Ammon's horn (tissue), 1 donor: ENCODE results near the gene RTL3.
"Not testable (repeated sequence)": the region's sequence is repeated elsewhere in the genome, so short reads cannot be mapped to it uniquely, and the experiment has no call there.

Experiments used
- DNase-seq: peaks from one replicate; pipeline ENCODE4 v3.0.0-alpha.2; 2016; ENCODE audit warnings: low spot score

RTL3 gene, protein sequence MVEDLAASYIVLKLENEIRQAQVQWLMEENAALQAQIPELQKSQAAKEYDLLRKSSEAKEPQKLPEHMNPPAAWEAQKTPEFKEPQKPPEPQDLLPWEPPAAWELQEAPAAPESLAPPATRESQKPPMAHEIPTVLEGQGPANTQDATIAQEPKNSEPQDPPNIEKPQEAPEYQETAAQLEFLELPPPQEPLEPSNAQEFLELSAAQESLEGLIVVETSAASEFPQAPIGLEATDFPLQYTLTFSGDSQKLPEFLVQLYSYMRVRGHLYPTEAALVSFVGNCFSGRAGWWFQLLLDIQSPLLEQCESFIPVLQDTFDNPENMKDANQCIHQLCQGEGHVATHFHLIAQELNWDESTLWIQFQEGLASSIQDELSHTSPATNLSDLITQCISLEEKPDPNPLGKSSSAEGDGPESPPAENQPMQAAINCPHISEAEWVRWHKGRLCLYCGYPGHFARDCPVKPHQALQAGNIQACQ

DNA sequence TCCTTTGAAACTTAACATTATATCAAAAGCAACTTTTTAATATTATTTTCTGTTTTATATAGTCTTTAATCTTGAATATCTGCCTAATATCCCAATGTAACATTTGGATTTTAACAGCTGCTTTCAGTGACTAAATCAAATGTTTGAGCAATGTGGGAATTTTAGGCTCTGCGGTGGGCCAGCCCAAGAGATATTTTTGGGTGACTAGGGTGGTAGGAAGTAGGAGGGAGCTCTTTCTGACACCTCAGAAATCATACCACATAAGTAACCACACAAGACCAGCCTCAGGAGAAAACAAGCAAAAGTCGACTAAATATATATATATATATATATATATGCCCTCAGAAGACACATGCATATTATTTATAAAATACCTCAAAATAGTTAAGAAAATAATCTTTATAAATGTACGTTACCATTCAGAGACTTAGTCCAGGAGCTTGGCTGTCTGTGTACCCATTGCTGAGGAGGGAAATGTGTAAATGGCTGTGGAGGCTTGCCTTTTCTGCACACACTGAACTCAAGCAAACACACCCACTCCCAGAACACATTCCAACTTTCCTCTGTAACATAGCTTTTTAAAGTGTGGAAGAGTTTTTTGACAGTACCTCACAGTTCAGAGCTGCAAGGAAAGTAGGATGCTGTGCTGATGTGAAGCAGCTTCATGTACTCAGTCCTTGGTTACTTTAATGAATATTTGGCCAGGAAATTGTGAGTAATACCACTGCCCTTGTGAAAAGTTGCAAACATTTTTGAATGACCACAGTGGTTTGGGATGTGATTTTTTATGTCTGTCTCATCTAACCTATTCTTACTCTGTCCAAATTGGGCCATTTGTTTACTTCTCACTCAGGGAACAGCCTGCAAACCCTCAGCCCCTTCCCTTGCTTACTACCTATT is at the start of gene RTL3:
TSS of gene RTL3 (minus strand) at position 484 of the 900 bp plus-strand sequence. CDS start 908 bp downstream, outside the sequence.
- peak; percentile 6 for DNase-seq

DNA sequence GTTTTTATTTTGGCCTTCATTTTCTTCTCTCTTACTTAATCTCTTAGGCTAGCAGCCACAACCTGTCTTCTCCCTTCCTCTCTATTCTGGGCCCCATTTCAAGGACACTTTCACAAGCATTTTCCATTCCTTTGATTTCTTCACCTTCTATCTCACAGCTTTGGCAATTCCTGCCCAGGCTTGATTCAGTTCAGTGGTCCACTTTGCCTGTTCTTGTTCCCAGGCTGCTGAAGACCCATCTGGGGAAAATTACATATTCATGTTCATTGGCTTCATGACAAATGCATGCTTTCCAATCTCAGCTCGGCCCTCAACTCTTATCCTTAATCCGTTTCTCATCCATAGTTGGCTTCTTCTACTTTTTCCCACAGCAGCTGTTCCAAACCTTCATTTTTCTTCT is 49.7 kb upstream of the RTL3 start:
- DNase-seq: no peak

DNA sequence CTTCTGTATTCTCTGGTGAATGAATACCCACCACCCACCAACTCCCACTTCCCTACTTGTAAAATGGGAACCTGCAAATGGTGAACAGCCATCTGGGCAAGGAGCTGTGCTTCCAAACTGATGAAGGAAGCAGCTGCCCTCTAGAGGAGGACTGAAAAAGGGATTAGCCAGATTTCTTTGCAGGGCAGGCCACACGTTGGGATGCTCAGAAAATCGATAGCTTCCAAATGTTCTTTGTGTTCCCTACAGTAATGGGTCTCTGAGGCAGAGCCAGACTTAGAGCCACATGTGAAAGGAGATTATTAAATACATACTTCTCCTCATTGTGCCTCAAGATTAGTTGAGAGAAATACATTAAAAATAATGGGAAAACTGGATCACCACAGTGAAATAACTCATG is 49.1 kb upstream of the RTL3 start:
- peak; percentile 2 for DNase-seq

DNA sequence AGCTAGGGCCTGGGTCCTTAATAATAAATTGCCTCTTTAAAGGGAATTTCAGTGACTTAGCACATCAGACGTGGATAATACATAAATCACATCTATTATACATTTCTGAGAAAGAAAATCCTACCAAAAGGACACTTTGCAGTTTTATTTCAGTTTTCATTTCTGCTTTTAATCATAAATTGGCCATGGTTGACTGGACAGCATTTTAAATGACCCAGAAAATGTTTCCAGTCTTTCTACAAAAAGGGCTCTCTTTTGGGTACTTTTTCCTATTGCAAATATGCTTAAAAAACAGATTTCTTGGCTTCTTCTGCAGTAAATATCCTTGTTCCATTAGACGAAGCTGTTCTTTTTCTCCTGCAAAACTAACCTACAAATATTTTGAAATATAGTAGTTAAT is 46.9 kb upstream of the RTL3 start:
- no peak for DNase-seq

DNA sequence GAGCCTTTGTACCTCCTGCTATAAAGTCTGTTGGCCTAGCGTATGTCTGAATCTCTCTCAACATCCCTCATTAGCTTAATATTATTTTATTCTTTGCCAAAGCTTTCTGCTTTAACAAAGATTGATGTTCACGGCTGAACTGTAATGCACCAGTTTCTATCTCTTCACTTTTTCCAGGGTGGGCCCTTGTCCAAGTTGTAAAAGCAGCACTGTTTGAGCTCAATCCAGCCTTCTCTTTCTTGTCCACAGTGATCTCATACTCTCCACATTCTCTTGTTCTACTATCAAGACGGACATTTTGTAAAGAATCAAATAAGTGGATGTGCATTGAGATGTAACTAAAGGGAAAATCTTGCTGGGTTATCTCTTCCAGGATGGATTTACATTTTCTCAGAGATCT is 34.4 kb upstream of the RTL3 start:
- no peak for DNase-seq

DNA sequence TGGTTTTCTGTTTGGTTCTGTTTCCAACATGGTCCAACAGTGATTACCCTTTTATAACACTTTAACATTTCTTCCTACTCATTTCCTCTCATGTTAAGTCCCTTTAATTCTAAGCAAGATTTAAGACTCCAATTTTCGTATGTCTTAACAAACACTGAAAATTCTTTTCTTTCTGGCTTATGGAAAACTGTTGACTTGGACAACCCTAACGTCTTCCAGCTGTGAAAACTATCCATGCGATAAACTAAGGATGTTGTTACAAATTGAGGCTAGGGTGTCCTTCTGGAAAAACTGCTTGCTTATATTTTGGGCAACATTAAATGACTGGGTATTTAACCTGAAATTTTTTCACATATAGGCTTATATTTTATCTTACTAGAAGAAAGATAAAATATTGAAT is 33.9 kb upstream of the RTL3 start:
- no peak for DNase-seq

DNA sequence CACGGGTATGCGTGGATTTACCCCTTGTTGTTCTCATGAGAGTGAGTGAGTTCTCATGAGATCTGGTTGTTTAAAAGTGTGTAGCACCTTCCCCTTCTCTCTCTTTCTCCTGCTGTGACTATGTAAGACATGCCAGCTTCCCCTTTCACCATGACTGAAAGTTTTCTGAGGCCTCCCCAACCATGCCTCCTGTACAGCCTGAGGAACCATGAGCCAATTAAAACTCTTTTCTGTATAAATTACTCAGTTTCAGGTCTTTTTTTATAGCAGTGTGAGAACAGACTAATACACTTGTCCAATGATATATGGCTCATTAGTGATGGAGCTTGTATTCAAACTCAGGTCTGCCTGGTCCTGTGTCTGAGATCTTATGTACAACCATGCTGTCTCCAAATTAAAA is 28.5 kb upstream of the RTL3 start:
- DNase-seq: no peak

DNA sequence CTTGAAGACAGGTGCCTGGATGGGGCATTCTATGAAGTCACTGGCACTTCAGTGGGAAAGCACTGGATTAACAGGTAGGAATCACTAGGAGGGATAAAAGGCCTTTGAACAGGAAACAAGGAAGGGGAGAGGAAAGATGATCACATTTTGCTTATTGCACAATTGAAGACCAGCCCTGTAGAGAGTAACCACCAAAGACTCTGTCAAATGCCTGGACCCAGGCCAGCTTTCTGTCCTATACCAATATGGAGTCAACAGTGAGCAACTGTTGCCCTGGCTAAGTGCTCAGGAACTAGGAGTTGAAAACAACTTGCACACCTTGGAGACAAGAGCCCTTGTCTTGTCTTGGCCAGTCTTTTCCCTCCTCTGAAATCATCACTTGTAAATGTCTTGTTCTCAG is 14.1 kb upstream of the RTL3 start:
- DNase-seq: no peak

DNA sequence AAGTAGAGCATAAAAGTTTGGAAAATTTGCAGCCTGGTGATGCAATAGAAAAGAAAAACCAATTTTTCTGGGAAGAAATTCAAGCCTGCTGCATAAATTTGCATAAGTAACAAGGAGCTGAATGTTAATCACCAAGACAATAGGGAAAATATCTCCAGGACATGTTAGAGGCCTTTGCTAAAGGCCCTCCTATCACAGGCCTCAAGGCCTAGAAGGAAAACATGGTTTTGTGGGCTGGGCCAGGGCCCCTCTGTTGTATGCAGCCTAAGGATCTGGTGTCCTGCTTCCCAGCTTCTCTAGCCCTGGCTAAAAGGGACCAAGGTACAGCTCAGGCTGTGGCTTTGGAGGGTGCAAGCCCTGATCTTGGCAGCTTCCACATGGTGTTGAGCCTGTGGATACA is 6.2 kb upstream of the RTL3 start:
- DNase-seq: no peak

DNA sequence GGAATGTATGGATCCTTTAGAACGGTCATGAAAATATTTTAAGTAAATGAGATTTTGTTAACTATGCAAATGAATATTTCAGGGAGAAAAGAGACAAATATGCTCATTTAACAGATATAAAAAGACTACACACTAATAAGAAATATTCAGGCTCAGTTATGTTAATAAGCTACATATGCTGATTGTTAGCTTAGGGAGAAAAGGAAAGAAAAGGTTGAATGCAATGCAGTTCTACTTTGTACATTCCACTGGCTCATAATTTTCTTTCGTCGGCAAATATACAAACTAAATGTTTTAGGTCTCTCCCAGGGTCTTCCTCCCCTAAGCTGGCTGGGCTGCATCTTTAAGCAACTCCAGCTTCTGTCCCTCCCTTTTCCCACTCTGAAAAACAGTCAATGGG is 2.7 kb upstream of the RTL3 start:
- DNase-seq: no peak

DNA sequence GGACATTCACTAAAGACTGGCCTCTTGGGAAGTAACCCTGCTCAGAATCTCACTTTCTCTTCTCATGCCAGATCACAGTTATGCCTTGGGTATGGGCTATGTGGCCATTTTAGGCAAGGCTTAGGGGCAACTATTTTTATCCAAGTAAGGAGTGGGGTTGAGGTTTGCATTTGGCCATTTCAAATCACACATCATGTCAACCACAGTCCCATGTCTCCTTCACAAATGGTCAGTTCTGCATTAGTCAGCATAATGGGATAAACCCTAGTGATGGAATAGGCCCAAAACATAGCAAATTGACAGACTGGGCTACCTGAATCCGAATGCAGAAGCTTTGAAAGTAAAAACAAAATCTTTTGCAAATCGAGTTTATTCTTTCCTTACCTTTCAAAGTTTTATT is 827 bp upstream of the RTL3 start:
- DNase-seq: no peak

DNA sequence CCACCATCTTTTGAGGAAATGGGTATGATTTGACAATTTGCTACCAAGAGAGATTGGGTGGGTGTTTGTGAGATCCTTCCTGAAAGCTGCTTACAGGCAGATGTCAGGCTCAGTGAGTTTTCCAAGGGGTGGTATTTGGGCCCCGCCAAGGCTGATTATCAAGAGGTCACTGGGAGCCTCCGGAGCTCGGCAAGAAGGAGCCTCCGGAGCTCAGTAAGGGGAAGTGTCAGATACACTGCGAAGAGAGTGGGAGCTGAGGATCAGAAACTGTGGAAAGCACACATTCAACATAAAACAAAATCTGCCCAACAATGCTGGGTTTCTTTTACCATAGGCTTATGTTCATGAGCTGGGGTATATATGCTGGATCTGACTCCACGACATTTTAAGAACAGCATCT is 714 bp downstream of the RTL3 start:
- no peak for DNase-seq

DNA sequence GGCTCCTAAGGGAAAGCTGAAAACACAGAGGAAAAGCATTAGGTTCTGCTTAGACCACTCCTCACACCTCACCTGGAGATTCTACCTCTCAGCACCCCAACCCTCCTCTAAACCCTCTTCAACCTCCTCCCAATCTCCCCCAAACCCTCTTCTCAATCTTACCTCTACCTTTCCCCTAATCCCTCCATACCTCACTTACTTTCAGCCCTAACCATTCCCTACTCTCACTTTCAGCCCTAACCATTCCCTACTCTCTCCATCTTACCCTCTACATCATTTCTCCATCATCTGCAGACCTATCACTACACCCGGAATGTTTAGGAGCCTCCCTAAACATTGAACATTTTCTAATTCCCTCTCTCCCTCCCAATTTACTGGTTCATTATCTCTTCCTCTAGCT is 3.5 kb downstream of the RTL3 start:
- DNase-seq: no peak

DNA sequence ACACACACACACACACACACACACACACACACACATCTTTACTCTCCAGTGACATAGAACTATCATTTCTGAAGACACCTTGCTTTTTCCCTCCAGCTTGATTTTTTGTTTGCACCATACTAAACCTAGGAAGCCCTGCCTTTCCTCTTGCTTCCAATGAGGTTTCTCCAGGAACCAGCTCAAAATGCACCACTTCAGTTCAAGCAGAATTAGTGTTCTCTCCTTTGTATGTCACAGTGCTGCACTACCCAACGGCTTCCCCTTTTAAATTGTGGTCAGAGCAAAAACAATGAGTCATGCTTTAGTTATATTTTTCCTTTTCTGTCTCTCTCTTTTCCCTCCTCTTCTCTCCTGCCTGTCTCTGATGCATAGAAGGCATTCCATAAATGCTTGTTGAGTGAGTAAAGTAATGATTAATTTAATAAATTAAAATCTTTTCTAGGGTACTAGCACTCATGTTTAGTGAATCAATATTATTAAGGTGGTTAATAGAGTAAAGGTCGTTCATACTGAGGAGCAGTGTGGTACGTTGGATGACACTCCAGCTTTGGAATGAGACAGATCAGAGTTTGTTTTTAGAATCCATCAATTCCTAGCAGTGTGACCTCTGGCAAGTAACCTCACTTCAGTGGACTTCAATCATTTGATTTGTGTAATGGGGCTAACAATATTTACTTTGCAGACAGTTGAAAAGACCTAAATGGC is 5.9 kb downstream of the RTL3 start:
- DNase-seq: no peak

DNA sequence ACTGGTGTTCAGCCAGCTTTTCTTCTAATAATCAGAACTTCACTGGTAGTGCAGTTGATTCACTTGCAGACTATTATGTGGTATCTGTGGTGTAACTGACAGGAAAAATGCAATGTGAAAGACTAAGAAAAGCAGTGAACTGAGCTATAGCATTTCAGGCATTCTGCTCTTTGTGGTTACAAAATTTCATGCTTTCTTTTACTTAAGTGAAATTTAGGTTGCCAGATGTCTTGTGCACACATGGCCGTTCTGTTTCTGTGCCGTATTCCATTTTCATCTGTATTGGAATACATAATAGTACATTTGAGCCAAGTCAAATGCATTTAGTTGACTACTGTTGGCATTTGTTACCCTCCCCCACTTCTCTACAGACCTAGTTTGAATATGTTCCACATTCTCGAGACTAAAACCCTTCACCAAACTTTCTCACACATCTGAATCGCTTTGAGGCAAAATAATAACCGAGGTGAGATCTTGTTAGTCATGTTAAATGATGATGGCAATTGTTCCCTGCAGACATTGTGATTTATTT is 8.2 kb downstream of the RTL3 start:
- no peak for DNase-seq

DNA sequence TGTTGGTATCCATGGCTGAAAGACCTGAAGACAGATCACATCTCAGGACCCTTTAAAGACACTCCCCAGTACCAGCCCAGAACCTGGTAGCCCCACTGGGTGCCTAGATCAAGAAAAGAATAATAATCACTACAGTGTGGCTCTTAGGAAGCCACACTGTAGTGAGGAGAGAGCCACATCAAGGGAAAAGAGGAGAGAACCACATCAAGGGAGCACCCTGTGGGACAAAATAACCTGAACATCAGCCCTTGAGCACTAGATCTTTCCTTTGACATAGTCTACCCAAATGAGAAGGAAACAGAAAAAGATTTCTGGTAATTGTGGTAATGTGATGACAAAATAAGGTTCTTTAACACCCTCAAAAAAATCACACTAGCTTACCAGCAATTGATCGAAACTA is 15.3 kb downstream of the RTL3 start:
- no peak for DNase-seq

DNA sequence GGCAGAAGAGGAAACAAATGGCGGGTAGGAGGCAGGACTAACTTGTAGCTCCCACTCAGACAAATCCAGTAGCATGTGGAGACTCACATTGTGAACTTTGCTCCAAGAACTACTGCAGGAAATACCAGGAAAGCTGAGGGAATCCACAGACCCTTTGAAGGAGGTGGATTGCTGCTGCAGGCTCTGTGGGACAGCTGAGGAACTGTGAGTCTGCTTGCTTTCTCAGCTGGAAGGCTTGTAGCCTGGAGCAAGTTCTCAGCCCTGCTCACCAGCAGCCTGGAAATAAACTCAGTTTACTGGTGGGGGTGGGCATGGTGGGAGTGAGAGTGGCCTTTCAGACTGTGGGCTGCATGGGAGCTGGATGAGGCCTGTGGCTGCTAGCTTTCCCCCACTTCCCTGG is 16.0 kb downstream of the RTL3 start:
- DNase-seq: no peak

DNA sequence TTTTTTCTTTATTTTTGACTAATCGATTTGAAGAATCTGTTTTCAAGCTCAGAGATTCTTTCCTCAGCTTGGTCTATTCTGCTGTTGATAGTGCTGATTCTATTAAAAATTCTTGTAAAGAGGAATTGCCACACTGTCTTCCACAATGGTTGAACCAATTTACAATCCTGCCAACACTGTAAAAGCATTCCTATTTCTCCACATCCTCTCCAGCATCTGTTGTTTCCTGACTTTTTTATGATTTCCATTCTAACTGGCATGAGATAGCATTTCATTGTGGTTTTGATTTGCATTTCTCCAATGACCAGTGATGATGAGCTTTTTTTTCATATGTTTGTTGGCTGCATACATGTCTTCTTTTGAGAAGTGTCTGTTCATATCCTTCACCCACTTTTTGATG is 23.0 kb downstream of the RTL3 start:
- not testable (repeated sequence) for DNase-seq

DNA sequence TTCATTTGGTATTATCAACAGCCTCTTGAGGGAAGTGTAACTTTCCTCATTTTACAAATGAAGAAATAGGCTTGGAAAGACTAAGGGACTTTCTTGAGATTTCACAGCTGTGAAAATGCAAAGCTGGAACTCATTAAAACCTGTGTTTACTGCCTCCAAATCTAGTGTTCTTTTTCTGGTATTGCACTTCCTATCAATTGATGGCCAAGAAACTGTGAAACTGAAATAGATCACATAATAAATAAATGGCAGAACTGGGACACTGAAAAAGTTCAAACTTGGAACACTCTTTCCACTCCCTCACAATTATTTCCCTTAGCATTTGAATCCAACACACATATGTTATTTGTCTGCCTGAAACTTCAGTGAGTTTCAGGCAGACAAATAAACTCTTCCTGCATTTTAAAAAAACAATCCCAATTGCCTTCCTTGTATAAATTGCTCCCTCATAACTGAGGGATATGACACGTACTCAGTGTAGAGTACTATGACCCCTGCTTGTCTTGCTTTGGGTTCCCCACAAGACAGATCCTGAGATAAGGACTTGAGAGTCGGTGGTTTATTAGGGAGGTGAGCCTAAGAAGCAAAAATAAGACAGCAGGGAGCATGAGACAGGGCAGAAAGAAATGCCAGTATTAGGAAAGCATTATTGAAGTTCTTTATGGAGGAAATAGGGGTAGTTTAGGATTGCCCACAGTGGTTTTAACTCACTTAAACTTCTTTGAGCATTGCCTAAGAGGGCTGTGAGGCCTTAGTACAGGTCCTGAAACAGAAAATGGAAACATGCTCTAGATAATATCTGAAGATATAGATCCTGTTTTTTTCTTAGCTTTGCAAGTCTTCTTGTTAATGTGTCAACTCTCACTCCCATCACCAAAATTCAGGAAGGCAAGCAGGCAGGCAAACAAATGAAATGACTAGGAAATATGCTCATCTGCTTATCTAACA is 33.9 kb downstream of the RTL3 start:
- no peak for DNase-seq

DNA sequence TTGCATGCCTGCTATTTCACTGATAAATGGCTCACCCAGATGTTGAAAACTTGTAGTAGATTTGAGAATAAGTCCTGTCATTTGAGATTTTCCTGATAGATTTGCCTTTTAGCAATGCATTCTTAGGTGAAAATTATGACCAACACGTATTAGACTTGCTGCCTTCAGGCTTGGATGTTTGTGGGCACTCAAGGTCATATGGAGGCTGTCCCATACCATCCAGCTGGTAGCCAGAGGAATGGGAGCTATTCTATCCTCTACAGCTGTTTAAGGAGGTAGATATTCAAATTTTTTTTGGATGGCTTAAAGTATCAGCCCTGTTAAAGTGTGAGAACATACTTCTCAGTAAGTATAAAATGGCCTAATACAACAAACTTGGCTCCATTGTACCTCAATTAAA is 34.7 kb downstream of the RTL3 start:
- no peak for DNase-seq

DNA sequence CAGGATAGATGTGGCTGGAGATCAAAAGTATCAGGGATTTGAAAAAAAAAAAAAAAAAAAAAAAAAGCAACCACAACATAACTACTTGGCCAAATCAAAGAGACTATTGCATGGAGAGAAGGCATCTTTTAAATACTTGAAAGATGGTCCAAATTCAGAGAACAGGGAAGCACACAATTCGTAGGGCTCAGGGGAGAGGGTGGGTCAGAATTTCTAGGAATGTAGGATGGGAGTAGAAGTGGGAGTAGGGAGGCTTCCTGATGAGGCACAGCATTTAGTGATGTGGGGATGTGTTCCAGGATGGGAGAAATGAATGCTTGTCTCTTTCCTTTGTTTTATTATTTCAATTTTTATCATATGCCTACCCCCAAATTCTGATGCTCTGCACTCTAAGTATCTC is 36.3 kb downstream of the RTL3 start:
- DNase-seq: no peak
